WTC11 (cell line): ENCODE measurements around the gene PHACTR2. TPM values are rescaled to one million over a fixed set of nuclear protein-coding genes. Genes with fewer than 3 reads are reported as not detected.

ENCODE experiments used
- ATAC-seq: fragments of 200-7000 bp; cut with Tn5 transposase; 2 replicates; pipeline ENCODE4 v1.10.0; 2021; ENCODE audit warnings: mild to moderate bottlenecking, moderate library complexity
- CTCF ChIA-PET: fragments of 300-600 bp; sonication (Branson Sonifier 250); formaldehyde crosslinking; loops from one replicate; lab custom pipeline; 2021; ENCODE audit warnings: antibody characterized with exemption; lab: Charles Lee
- POLR2A ChIA-PET: fragments of 350-600 bp; sonication (Branson Sonifier 250); formaldehyde crosslinking; loops from one replicate; lab custom pipeline; 2021; ENCODE audit warnings: antibody characterized with exemption; lab: Charles Lee
- DNase-seq: peaks from one replicate; pipeline ENCODE4 v3.0.0; 2021; ENCODE audit warnings: low spot score
- H3K27ac Mint-ChIP-seq: 2 replicates; pipeline ENCODE4 v1.8.0; 2021; ENCODE audit warnings: mixed read lengths
- H3K27me3 Mint-ChIP-seq: 2 replicates; pipeline ENCODE4 v1.8.0; 2021; ENCODE audit warnings: low read depth, mild to moderate bottlenecking, moderate library complexity, mixed read lengths
- H3K36me3 Mint-ChIP-seq: 2 replicates; pipeline ENCODE4 v1.8.0; 2021; ENCODE audit warnings: mixed read lengths
- H3K4me1 Mint-ChIP-seq: 2 replicates; pipeline ENCODE4 v1.8.0; 2022; ENCODE audit warnings: mixed read lengths
- H3K4me3 Mint-ChIP-seq: 2 replicates; pipeline ENCODE4 v1.8.0; 2021; ENCODE audit warnings: mild to moderate bottlenecking, moderate library complexity, mixed read lengths
- H3K9me3 Mint-ChIP-seq: 2 replicates; pipeline ENCODE4 v1.8.0; 2021; ENCODE audit warnings: mixed read lengths
- ATF3 ChIP-seq: sonication (generic); formaldehyde crosslinking; conservative IDR thresholded peaks from 2 replicates; pipeline ENCODE4 v1.8.1; 2022; ENCODE audit warnings: mild to moderate bottlenecking, missing genetic modification reagents
- ATF6 ChIP-seq: sonication (generic); formaldehyde crosslinking; IDR thresholded peaks from 2 replicates; pipeline ENCODE4 v1.8.1; 2023; ENCODE audit warnings: mild to moderate bottlenecking, missing genetic modification reagents
- CREM ChIP-seq: sonication (generic); formaldehyde crosslinking; IDR thresholded peaks from 2 replicates; pipeline ENCODE4 v1.8.1; 2022; ENCODE audit warnings: mild to moderate bottlenecking, missing genetic modification reagents, moderate library complexity
- ELF4 ChIP-seq: sonication (generic); formaldehyde crosslinking; IDR thresholded peaks from 2 replicates; pipeline ENCODE4 v1.8.1; 2022; ENCODE audit warnings: low read depth, mild to moderate bottlenecking, moderate library complexity, missing genetic modification reagents
- EMX1 ChIP-seq: fragments of 250-450 bp; sonication (Bioruptor Pico); IDR thresholded peaks from 2 replicates; pipeline ENCODE4 v1.8.0; 2021; ENCODE audit warnings: mild to moderate bottlenecking
- FOXP1 ChIP-seq: sonication (generic); formaldehyde crosslinking; IDR thresholded peaks from 2 replicates; pipeline ENCODE4 v1.8.0; 2022; ENCODE audit warnings: missing genetic modification reagents, mild to moderate bottlenecking, moderate library complexity, borderline replicate concordance
- FOXP4 ChIP-seq: sonication (generic); formaldehyde crosslinking; IDR thresholded peaks from 2 replicates; pipeline ENCODE4 v1.8.0; 2022; ENCODE audit warnings: mild to moderate bottlenecking, missing genetic modification reagents
- GRHL2 ChIP-seq: fragments of 250-450 bp; sonication (Bioruptor Pico); IDR thresholded peaks from 2 replicates; pipeline ENCODE4 v1.8.0; 2022; ENCODE audit warnings: mild to moderate bottlenecking, moderate library complexity; ENCODE audit not compliant: insufficient replicate concordance, severe bottlenecking
- IRF1 ChIP-seq: sonication (generic); formaldehyde crosslinking; IDR thresholded peaks from 2 replicates; pipeline ENCODE4 v1.8.0; 2023; ENCODE audit warnings: missing genetic modification reagents
- NFE2L1 ChIP-seq: sonication (generic); formaldehyde crosslinking; IDR thresholded peaks from 2 replicates; pipeline ENCODE4 v1.8.1; 2023; ENCODE audit warnings: missing genetic modification reagents
- NR1H2 ChIP-seq: sonication (generic); formaldehyde crosslinking; IDR thresholded peaks from 2 replicates; pipeline ENCODE4 v1.9.0; 2021; ENCODE audit warnings: mild to moderate bottlenecking, moderate library complexity, missing genetic modification reagents
- PRRX2 ChIP-seq: fragments of 250-450 bp; sonication (Bioruptor Pico); IDR thresholded peaks from 2 replicates; pipeline ENCODE4 v1.8.0; 2021; ENCODE audit warnings: mild to moderate bottlenecking
- RELA ChIP-seq: sonication (generic); formaldehyde crosslinking; IDR thresholded peaks from 2 replicates; pipeline ENCODE4 v1.8.1; 2022; ENCODE audit warnings: missing genetic modification reagents, mild to moderate bottlenecking, borderline replicate concordance
- RORB ChIP-seq: fragments of 250-450 bp; sonication (Bioruptor Pico); IDR thresholded peaks from 2 replicates; pipeline ENCODE4 v1.9.0; 2021; ENCODE audit warnings: mild to moderate bottlenecking
- SOX15 ChIP-seq: fragments of 250-450 bp; sonication (Bioruptor Pico); IDR thresholded peaks from 2 replicates; pipeline ENCODE4 v1.9.0; 2021; ENCODE audit warnings: mild to moderate bottlenecking
- TCF7 ChIP-seq: sonication (generic); formaldehyde crosslinking; IDR thresholded peaks from 2 replicates; pipeline ENCODE4 v1.8.0; 2022; ENCODE audit warnings: mild to moderate bottlenecking, low read depth, missing genetic modification reagents, moderate library complexity
- ZBTB43 ChIP-seq: sonication (generic); formaldehyde crosslinking; IDR thresholded peaks from 2 replicates; pipeline ENCODE4 v1.8.1; 2023; ENCODE audit warnings: mild to moderate bottlenecking, missing genetic modification reagents
- ZNF121 ChIP-seq: sonication (generic); formaldehyde crosslinking; IDR thresholded peaks from 2 replicates; pipeline ENCODE4 v1.8.0; 2023; ENCODE audit warnings: missing genetic modification reagents
- ZNF219 ChIP-seq: sonication (generic); formaldehyde crosslinking; IDR thresholded peaks from 2 replicates; pipeline ENCODE4 v1.8.0; 2023; ENCODE audit warnings: missing genetic modification reagents, mild to moderate bottlenecking, borderline replicate concordance
- ZNF317 ChIP-seq: sonication (generic); formaldehyde crosslinking; IDR thresholded peaks from 2 replicates; pipeline ENCODE4 v1.8.1; 2023; ENCODE audit warnings: low read depth, mild to moderate bottlenecking, moderate library complexity, missing genetic modification reagents, borderline replicate concordance
- ZNF423 ChIP-seq: fragments of 250-450 bp; sonication (Bioruptor Pico); IDR thresholded peaks from 2 replicates; pipeline ENCODE4 v2.1.2; 2022; ENCODE audit warnings: mild to moderate bottlenecking, moderate library complexity
- ZNF671 ChIP-seq: fragments of 250-450 bp; sonication (Bioruptor Pico); IDR thresholded peaks from 2 replicates; pipeline ENCODE4 v1.8.0; 2021; ENCODE audit warnings: mild to moderate bottlenecking
- ZSCAN18 ChIP-seq: fragments of 250-450 bp; sonication (Bioruptor Pico); IDR thresholded peaks from 2 replicates; pipeline ENCODE4 v2.1.2; 2022; ENCODE audit warnings: mild to moderate bottlenecking, moderate library complexity
- total RNA-seq: library from RNA; stranded (reverse); gene quantifications from 3 replicates; pipeline ENCODE4 v1.2.3, GENCODE V29; 2021

The PHACTR2 gene
- total RNA-seq, 1 experiment from 2014 or later: 90.5 TPM

GRCh38 chr6:143689852-143690251, 12.1 kb downstream of the PHACTR2 start (continued):
- no peak for TF ChIP-seq ZBTB43 (CRISPR knock-in tag)
- TF ChIP-seq EMX1 (CRISPR knock-in tag): no peak
- TF ChIP-seq ZNF671 (CRISPR knock-in tag): no peak

- ATAC-seq: no peak
- peak overlapping the region; percentile 33 for H3K27ac Mint-ChIP-seq
- ChIA-PET CTCF (no interaction called here), POLR2A (no interaction called here)
- no peaks in the 10 kb centered on the region for H3K27me3 Mint-ChIP-seq
- no peak overlapping the region for H3K4me3 Mint-ChIP-seq
- DNase-seq: no peak
- H3K4me1 Mint-ChIP-seq: peaks cover 91% of the 10 kb centered on the region
- H3K36me3 Mint-ChIP-seq: peaks cover 7% of the 10 kb centered on the region; the same call in 1 of the 2 replicates
- no peak for TF ChIP-seq NFE2L1 (CRISPR knock-in tag)
- no peak for TF ChIP-seq ATF6 (CRISPR knock-in tag)
- TF ChIP-seq ATF3: no peak
- no peak for TF ChIP-seq ZNF317 (CRISPR knock-in tag)
- no peak for TF ChIP-seq ELF4 (CRISPR knock-in tag)
- no peak for TF ChIP-seq RELA (CRISPR knock-in tag)
- TF ChIP-seq TCF7 (CRISPR knock-in tag): no peak
- TF ChIP-seq PRRX2 (CRISPR knock-in tag): no peak
- no peak for TF ChIP-seq RORB (CRISPR knock-in tag)
- no peak for TF ChIP-seq SOX15
- no peak for TF ChIP-seq GRHL2 (CRISPR knock-in tag)
- TF ChIP-seq ZSCAN18 (CRISPR knock-in tag): no peak
- no peak for TF ChIP-seq NR1H2
- no peak for TF ChIP-seq ZNF121 (CRISPR knock-in tag)
- TF ChIP-seq ZNF423 (CRISPR knock-in tag): no peak
- TF ChIP-seq FOXP4: no peak
- no peak for TF ChIP-seq CREM
- no peak for TF ChIP-seq FOXP1 (CRISPR knock-in tag)
- TF ChIP-seq ZNF219: no peak
- TF ChIP-seq IRF1 (CRISPR knock-in tag): no peak
- no peaks in the 10 kb centered on the region for H3K9me3 Mint-ChIP-seq
These were observed 13.4 kb downstream of the PHACTR2 start for GRCh38 chr6:143691155-143691554.
